C4-2B (cell line): ENCODE results near the gene SAMM50.

Experiments
- ZFX ChIP-seq: fragments of 450-650 bp; IDR thresholded peaks from 2 replicates; pipeline ENCODE4 v1.6.1; 2017
- TF ChIP-seq, protein P1 (sequence below): fragments of 450-650 bp; conservative IDR thresholded peaks from 2 replicates; pipeline ENCODE4 v1.5.1; 2017; ENCODE audit warnings: mild to moderate bottlenecking

- TF ChIP-seq, protein P1, sequence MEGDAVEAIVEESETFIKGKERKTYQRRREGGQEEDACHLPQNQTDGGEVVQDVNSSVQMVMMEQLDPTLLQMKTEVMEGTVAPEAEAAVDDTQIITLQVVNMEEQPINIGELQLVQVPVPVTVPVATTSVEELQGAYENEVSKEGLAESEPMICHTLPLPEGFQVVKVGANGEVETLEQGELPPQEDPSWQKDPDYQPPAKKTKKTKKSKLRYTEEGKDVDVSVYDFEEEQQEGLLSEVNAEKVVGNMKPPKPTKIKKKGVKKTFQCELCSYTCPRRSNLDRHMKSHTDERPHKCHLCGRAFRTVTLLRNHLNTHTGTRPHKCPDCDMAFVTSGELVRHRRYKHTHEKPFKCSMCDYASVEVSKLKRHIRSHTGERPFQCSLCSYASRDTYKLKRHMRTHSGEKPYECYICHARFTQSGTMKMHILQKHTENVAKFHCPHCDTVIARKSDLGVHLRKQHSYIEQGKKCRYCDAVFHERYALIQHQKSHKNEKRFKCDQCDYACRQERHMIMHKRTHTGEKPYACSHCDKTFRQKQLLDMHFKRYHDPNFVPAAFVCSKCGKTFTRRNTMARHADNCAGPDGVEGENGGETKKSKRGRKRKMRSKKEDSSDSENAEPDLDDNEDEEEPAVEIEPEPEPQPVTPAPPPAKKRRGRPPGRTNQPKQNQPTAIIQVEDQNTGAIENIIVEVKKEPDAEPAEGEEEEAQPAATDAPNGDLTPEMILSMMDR: peak; percentile 13; the same call in 1 of the 2 replicates
- TF ChIP-seq ZFX: no peak
Observed at GRCh38 chr22:43946384-43946667, 8.9 kb upstream of the SAMM50 start.
